ENCODE results near the gene NOP53. TPM values are rescaled to one million over a fixed set of nuclear protein-coding genes. Genes with fewer than 3 reads are reported as not detected.
A peak's percentile ranks its signal among the peaks of the same experiment; 100 is the strongest.

NOP53 gene
- total and polyA plus RNA-seq, 9 of the 15 experiments (the other 6 are each of a cell fraction or from before 2014, with no cell fraction given), result 6.5 to 274 (median 145) TPM

GRCh38 chr19:47794526-47794925 is 49.2 kb downstream of the NOP53 start:
- H3K9me3 ChIP-seq (replicated peaks; ENCODE audit: control insufficient read depth, insufficient read depth, low read depth, low read length), result peaks cover 8% of the 10 kb centered on the region; the same call in 1 of the 2 replicates
- in situ Hi-C loops (cut with MboI) (no loop called here), intact Hi-C loops (cut with micrococcal nuclease) (no loop called here)
- H4K20me1 ChIP-seq (replicated peaks; ENCODE audit: control insufficient read depth, insufficient read depth, low read length), result no peaks in the 10 kb centered on the region
- H3K79me2 ChIP-seq (ENCODE audit: control insufficient read depth, insufficient read depth, low read length), result no peaks in the 10 kb centered on the region
- ChIA-PET POLR2A (interaction anchor here (0.7 to 1.0 kb wide), 2 partner anchors 15 to 98 kb away, joined by 3 read pairs; no protein-coding TSS in a partner anchor), CTCF (ENCODE audit: low intra/inter-chr PET ratio) (interaction anchor here (0.6 to 0.7 kb wide), 2 partner anchors 29 to 358 kb away, joined by 4 read pairs; no protein-coding TSS in a partner anchor)
- peak; percentile 52 for ATAC-seq
- H3K9me1 ChIP-seq (ENCODE audit: control insufficient read depth, insufficient read depth, low read length), result no peaks in the 10 kb centered on the region
- no TSS peak for BruUV-seq (replicated peaks)
- no peaks in the 10 kb centered on the region; a peak in 1 of 5 replicates for H3K4me1 ChIP-seq (replicated peaks in 1 of 2; ENCODE audit: control insufficient read depth in 2 of 2, insufficient read depth in 2 of 2, low read length in 2 of 2)
- H3K27me3 ChIP-seq (ENCODE audit: control insufficient read depth in 2 of 2, insufficient read depth in 2 of 2, low read length in 2 of 2), result peaks cover 8 to 12% of the 10 kb centered on the region in 2 experiments
- 22% methylated on average over 18 of the region's 18 CpGs for WGBS (ENCODE audit: insufficient coverage, low coverage, missing lambda C conversion rate)
- H2AFZ ChIP-seq (ENCODE audit: low read depth, low read length), result peak overlapping the region; percentile 33; the same call in 1 of the 2 replicates
- DNase-seq (ENCODE audit: extremely low read depth in 1 of 4, low spot score in 3 of 4), result peak in 1 of 4 experiments; percentile 30
- FAIRE-seq, result no peak
- H3K9ac ChIP-seq (ENCODE audit: insufficient read depth in 1 of 2, low read depth in 2 of 2, low read length in 2 of 2), result no peak overlapping the region
- no peak overlapping the region for H3K4me2 ChIP-seq (ENCODE audit: insufficient read depth, low read length)
- H3K4me3 ChIP-seq, result no peak overlapping the region
- H3K27ac ChIP-seq (ENCODE audit: extremely low read depth, low read depth, low read length), result no peak overlapping the region
- H3K36me3 ChIP-seq (ENCODE audit: control insufficient read depth, insufficient read depth, low read length), result no peaks in the 10 kb centered on the region
- TF ChIP-seq HDAC6 (IDR thresholded peaks at IDR 0.05; ENCODE audit: low read depth, low read length) (no peak), XRCC4 (IDR thresholded peaks at IDR 0.05; ENCODE audit: extremely low read depth, insufficient read depth, insufficient read length) (no peak), HDGF (IDR thresholded peaks at IDR 0.05) (no peak), ZBTB7A (IDR thresholded peaks at IDR 0.05; ENCODE audit: borderline replicate concordance, control insufficient read depth, low read depth, low read length) (no peak), FOSL1 (tag; conservative IDR thresholded peaks at IDR 0.05) (no peak), E2F6 (IDR thresholded peaks at IDR 0.05; ENCODE audit: borderline replicate concordance in 1 of 2, extremely low read depth in 1 of 2, insufficient read depth in 1 of 2, insufficient read length in 1 of 2, low read depth in 1 of 2, low read length in 1 of 2, poor library complexity in 1 of 2, severe bottlenecking in 1 of 2) (no peak), SIN3B (IDR thresholded peaks at IDR 0.05; ENCODE audit: low read depth) (no peak), CBX1 (IDR thresholded peaks at IDR 0.05; ENCODE audit: low read depth) (0 out of 2 replicates have a peak, but pooled peaks have one; percentile 30), ZMIZ1 (IDR thresholded peaks at IDR 0.05; ENCODE audit: low read depth in 2 of 2, low read length in 2 of 2) (no peak), CHCHD3 (CRISPR knock-in tag; IDR thresholded peaks at IDR 0.05) (no peak), ZSCAN29 (IDR thresholded peaks at IDR 0.05) (no peak), MAFF (IDR thresholded peaks at IDR 0.05; ENCODE audit: low read length) (no peak), HINFP (tag; conservative IDR thresholded peaks at IDR 0.05; ENCODE audit: low read depth) (no peak), HOMEZ (CRISPR knock-in tag; IDR thresholded peaks at IDR 0.05) (no peak), SMARCA4 (IDR thresholded peaks at IDR 0.05) (0 out of 2 replicates have a peak, but pooled peaks have one; percentile 14)
